Sciatic nerve (tissue), 2 donors: Measurements from ENCODE around the gene GABRR1. TPM values are rescaled to one million over a fixed set of nuclear protein-coding genes. Genes with fewer than 3 reads are reported as not detected.
"Not testable (repeated sequence)": the region's sequence is repeated elsewhere in the genome, so short reads cannot be mapped to it uniquely, and the experiment has no call there.

Experiments
- ATAC-seq: fragments of 200-7000 bp; cut with Tn5 transposase; one replicate; pipeline ENCODE4 v1.9.1; 2020; ENCODE audit warnings: mild to moderate bottlenecking, moderate library complexity
- DNase-seq: peaks from one replicate; pipeline ENCODE4 v3.0.0-alpha.2; 2020; ENCODE audit warnings: low spot score
- intact Hi-C: fragments of 100-400 bp; cut with DNase I; formaldehyde crosslinking; loops from one replicate; pipeline ENCODE4 v1.14.2; 2022
- total RNA-seq: library from RNA; stranded (reverse); fragmentation: NEBNext Ultra II Directional; extraction: Animal tissue kit (Norgen Biotek cat#: 25700); gene quantifications from one replicate; pipeline ENCODE4 v1.2.1, GENCODE V29; 2021
- donor health status: DM: no; HTN: no; CAD: no.
- donor health status: DM: no; HTN: no; CAD: no.

Gene GABRR1
- total RNA-seq, 1 donor from 2014 or later = 0.27 TPM

GRCh38 chr6:89134723-89135122, 82.4 kb downstream of the GABRR1 start:
- ATAC-seq (no peak), DNase-seq (no peak)
- intact Hi-C loops = no loop called here

GRCh38 chr6:89133981-89134380, 83.2 kb downstream of the GABRR1 start:
- ATAC-seq (no peak), DNase-seq (no peak)
- intact Hi-C loops = no loop called here

GRCh38 chr6:89132057-89132456, 85.1 kb downstream of the GABRR1 start:
- DNase-seq = no peak
- no peak for ATAC-seq
- intact Hi-C loops = no loop called here

GRCh38 chr6:89131599-89131998, 85.6 kb downstream of the GABRR1 start:
- DNase-seq = no peak
- intact Hi-C loops = no loop called here
- ATAC-seq = no peak

GRCh38 chr6:89128256-89128671, 88.9 kb downstream of the GABRR1 start:
- intact Hi-C loops, DNase-seq, ATAC-seq: not testable (repeated sequence)

Other genes starting within 250 kb of the GABRR1 start
- 333 TPM for gene PNRC1, start 136.6 kb downstream of the GABRR1 start, total RNA-seq
- 2.0 TPM for gene SRSF12, start 99.3 kb downstream of the GABRR1 start, total RNA-seq
- 16.9 TPM for gene PM20D2, start 71.3 kb downstream of the GABRR1 start, total RNA-seq
- gene GABRR2, start 97.9 kb upstream of the GABRR1 start, total RNA-seq = 1.7 TPM
- gene UBE2J1, start 135.4 kb upstream of the GABRR1 start, total RNA-seq = 32.9 TPM
- 22.1 TPM for gene RRAGD, start 194.9 kb upstream of the GABRR1 start, total RNA-seq
- gene ANKRD6, start 215.8 kb upstream of the GABRR1 start, total RNA-seq = 22.3 TPM